Ishikawa (cell line): Measurements from ENCODE around the gene MTUS2.

ENCODE experiments used
- CEBPB ChIP-seq: IDR thresholded peaks from 2 replicates; pipeline ENCODE4 v1.6.1; 2012
- CREB1 ChIP-seq: IDR thresholded peaks from 2 replicates; pipeline ENCODE4 v1.6.1; 2012; ENCODE audit warnings: low read depth
- EGR1 ChIP-seq: IDR thresholded peaks from 2 replicates; pipeline ENCODE4 v1.6.1; 2012
- EP300 ChIP-seq: IDR thresholded peaks from 2 replicates; pipeline ENCODE4 v1.6.1; 2012; ENCODE audit warnings: borderline replicate concordance
- FOXM1 ChIP-seq: IDR thresholded peaks from 2 replicates; pipeline ENCODE4 v1.6.1; 2012; ENCODE audit warnings: low read depth, borderline replicate concordance
- MAX ChIP-seq: IDR thresholded peaks from 2 replicates; pipeline ENCODE4 v1.6.1; 2012
- NFIC ChIP-seq: IDR thresholded peaks from 2 replicates; pipeline ENCODE4 v1.6.1; 2012
- RAD21 ChIP-seq: IDR thresholded peaks from 2 replicates; pipeline ENCODE4 v1.6.1; 2012; ENCODE audit warnings: low read depth
- REST ChIP-seq: IDR thresholded peaks from 2 replicates; pipeline ENCODE4 v1.6.1; 2012; ENCODE audit warnings: low read depth, mild to moderate bottlenecking
- TAF1 ChIP-seq: IDR thresholded peaks from 2 replicates; pipeline ENCODE4 v1.6.1; 2012; ENCODE audit warnings: low read depth, mild to moderate bottlenecking
- TCF12 ChIP-seq: IDR thresholded peaks from 2 replicates; pipeline ENCODE4 v1.6.1; 2012; ENCODE audit warnings: low read depth
- TEAD4 ChIP-seq: IDR thresholded peaks from 2 replicates; pipeline ENCODE4 v1.6.1; 2012
- USF1 ChIP-seq: IDR thresholded peaks from 2 replicates; pipeline ENCODE4 v1.6.1; 2012
- YY1 ChIP-seq: IDR thresholded peaks from 2 replicates; pipeline ENCODE4 v1.6.1; 2012; ENCODE audit warnings: low read depth
- ZBTB7A ChIP-seq: IDR thresholded peaks from 2 replicates; pipeline ENCODE4 v1.6.1; 2012; ENCODE audit warnings: low read depth

The MTUS2 gene

GRCh38 chr13:29523199-29523961 lies 703.2 kb downstream of the MTUS2 start:
- TF ChIP-seq REST: no peak
- no peak for TF ChIP-seq CEBPB
- peak; percentile 48; the same call in 1 of the 2 replicates for TF ChIP-seq TEAD4
- no peak for TF ChIP-seq YY1
- TF ChIP-seq TAF1: no peak
- peak; percentile 90 for TF ChIP-seq MAX
- TF ChIP-seq CREB1: no peak
- TF ChIP-seq EGR1: no peak
- peak; percentile 69 for TF ChIP-seq USF1
- no peak for TF ChIP-seq ZBTB7A
- peak; percentile 87 for TF ChIP-seq EP300
- TF ChIP-seq TCF12: peak; percentile 87
- no peak for TF ChIP-seq RAD21
- TF ChIP-seq NFIC: peak; percentile 80
- peak; percentile 42; the same call in 1 of the 2 replicates for TF ChIP-seq FOXM1

- TF ChIP-seq CEBPB (no peak), TAF1 (no peak), USF1 (no peak), YY1 (no peak), MAX (no peak), TEAD4 (no peak), RAD21 (no peak), ZBTB7A (no peak), TCF12 (no peak), CREB1 (no peak), NFIC (no peak), EGR1 (no peak), REST (no peak), FOXM1 (no peak), EP300 (no peak)
Measured at GRCh38 chr13:29524176-29524575, 704.0 kb downstream of the MTUS2 start.

GRCh38 chr13:29524641-29525040 lies 704.5 kb downstream of the MTUS2 start:
- TF ChIP-seq ZBTB7A (peak; percentile 30; the same call in 1 of the 2 replicates), TAF1 (no peak), YY1 (no peak)

- TF ChIP-seq RAD21: no peak
- no peak for TF ChIP-seq USF1
Measured at GRCh38 chr13:29525757-29526156, 705.6 kb downstream of the MTUS2 start.

GRCh38 chr13:29526741-29527140 lies 706.6 kb downstream of the MTUS2 start:
- TF ChIP-seq RAD21 (no peak), EP300 (no peak), YY1 (no peak), TEAD4 (no peak), TCF12 (no peak), USF1 (no peak), NFIC (no peak), REST (no peak), ZBTB7A (no peak), CEBPB (no peak), CREB1 (no peak), TAF1 (no peak), FOXM1 (no peak), EGR1 (no peak), MAX (no peak)
